Ishikawa (cell line): ENCODE data around the gene CRMP1.

ENCODE experiments used
- NFIC ChIP-seq: IDR thresholded peaks from 2 replicates; pipeline ENCODE4 v1.6.1; 2012
- RAD21 ChIP-seq: IDR thresholded peaks from 2 replicates; pipeline ENCODE4 v1.6.1; 2012; ENCODE audit warnings: low read depth

DNA sequence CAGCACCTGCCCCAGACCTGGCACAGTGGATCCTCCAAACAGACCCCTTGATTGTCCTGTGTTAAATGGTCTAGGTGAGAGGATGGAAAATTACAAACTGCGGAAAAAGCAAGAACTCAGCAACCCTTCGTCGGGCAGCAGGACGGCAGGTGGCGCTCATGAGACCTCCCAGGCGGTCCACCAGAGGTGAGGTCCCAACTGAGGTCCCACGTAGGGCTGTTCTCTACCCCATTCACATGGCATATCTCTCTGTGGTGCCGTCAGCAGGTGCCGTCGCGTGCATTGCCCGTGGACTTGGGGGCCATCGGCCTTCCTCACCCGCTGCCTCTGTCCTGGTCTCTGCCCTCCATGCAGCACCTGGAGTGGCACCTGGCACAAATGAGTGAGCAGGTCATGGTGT, 88.2 kb downstream of the CRMP1 start:
- no peak for TF ChIP-seq RAD21
- TF ChIP-seq NFIC = no peak
